Ascending aorta (tissue), 2 donors: ENCODE measurements around the gene ADD3. TPM values are rescaled to one million over a fixed set of nuclear protein-coding genes. Genes with fewer than 3 reads are reported as not detected.
A peak's percentile ranks its signal among the peaks of the same experiment; 100 is the strongest.
"Not testable (repeated sequence)": the region's sequence is repeated elsewhere in the genome, so short reads cannot be mapped to it uniquely, and the experiment has no call there.

Experiments used
- DNase-seq, 2 donors: peaks; one replicate each; pipeline ENCODE4 v3.0.0-alpha.2; 2019; ENCODE audit warnings: low spot score in 2 of 2
- H3K27ac ChIP-seq, 2 donors: fragments of 200-600 bp; sonication (generic); one replicate each; pipeline ENCODE4 v1.5.1; 2016 to 2017; ENCODE audit warnings: mild to moderate bottlenecking in 1 of 2
- H3K27me3 ChIP-seq: fragments of 200-600 bp; sonication (generic); one replicate; pipeline ENCODE4 v1.5.1; 2017
- H3K36me3 ChIP-seq, 2 donors: fragments of 200-600 bp; sonication (generic); one replicate each; pipeline ENCODE4 v1.5.1; 2016
- H3K4me1 ChIP-seq, 2 donors: fragments of 200-600 bp; sonication (generic); one replicate each; pipeline ENCODE4 v1.5.1; 2016 to 2017; ENCODE audit warnings: mild to moderate bottlenecking in 1 of 2
- H3K4me3 ChIP-seq, 2 donors: fragments of 200-600 bp; sonication (generic); one replicate each; pipeline ENCODE4 v1.5.1; 2016 to 2017; ENCODE audit warnings: mild to moderate bottlenecking in 1 of 2
- H3K9me3 ChIP-seq, 2 donors: fragments of 200-600 bp; sonication (generic); one replicate each; pipeline ENCODE4 v1.5.1; 2016
- CTCF ChIP-seq, 3 experiments: fragments of 200-600 bp in 2 of 3; fragments of 450-650 bp in 1 of 3; sonication (generic) in 2 of 3; IDR thresholded peaks; one replicate each; pipeline ENCODE4 v1.5.1; 2016 to 2019; ENCODE audit warnings: antibody characterized with exemption in 3 of 3, mild to moderate bottlenecking in 1 of 3, moderate library complexity in 1 of 3
- intact Hi-C: fragments of 100-400 bp; cut with DNase I; formaldehyde crosslinking; loops from one replicate; pipeline ENCODE4 v1.15.1; 2023
- total RNA-seq: library from RNA; depleted of rRNA; stranded (reverse); fragments of >200 nt; gene quantifications from one replicate; pipeline ENCODE4 v1.1.0, GENCODE V29; 2016

The ADD3 gene
- total RNA-seq, 1 donor from 2014 or later, result 93.0 TPM

DNA sequence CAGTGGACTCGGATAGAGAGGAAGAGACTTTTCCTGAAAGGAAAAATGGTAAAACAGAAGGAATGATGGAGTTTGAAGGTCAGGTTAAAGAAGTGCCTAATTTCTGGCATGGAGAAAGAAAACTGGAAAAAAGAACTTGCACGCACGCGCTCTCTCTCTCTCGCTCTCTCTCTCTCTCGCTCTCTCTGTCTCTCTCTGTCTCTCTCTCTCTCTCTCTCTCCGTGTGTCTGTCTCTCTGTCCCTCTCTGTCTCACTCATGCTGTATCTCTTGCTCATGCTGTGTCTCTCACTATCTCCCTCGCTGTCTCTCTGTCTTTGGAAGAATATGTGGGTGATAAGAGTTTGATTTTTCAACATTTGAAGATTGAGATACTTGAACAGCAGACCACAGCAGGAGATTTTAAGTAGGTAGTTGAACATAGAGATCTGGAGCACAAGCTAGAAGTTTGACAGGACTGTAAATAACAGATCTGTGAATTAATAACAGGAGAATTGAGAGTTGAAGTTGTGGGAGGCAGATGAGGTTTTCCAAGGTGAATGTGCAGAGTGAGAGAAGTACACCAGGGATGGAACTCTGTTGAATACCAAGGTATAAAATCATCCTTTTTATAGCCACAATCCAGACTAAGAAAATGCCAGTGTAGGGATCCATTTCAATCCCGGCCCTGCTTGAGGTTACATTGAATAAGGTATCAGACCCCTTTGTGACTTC is 33.1 kb downstream of the ADD3 start:
- Histone ChIP-seq H3K36me3 (no peaks in the 10 kb centered on the region), H3K27me3 (no peaks in the 10 kb centered on the region), H3K27ac (no peak overlapping the region), H3K4me3 (no peak overlapping the region), H3K9me3 (no peaks in the 10 kb centered on the region), H3K4me1 (peaks cover 0 to 3% of the 10 kb centered on the region in 2 donors)
- DNase-seq, result no peak
- no peak for TF ChIP-seq CTCF (IDR thresholded peaks at IDR 0.05)
- intact Hi-C loops, result no loop called here

GRCh38 chr10:110041479-110041829 is 33.7 kb downstream of the ADD3 start:
- intact Hi-C loops, result no loop called here
- H3K4me3 ChIP-seq, result no peak overlapping the region
- H3K36me3 ChIP-seq, result no peaks in the 10 kb centered on the region
- no peak overlapping the region for H3K27ac ChIP-seq
- peaks cover 0 to 3% of the 10 kb centered on the region in 2 donors for H3K4me1 ChIP-seq
- no peaks in the 10 kb centered on the region for H3K9me3 ChIP-seq
- TF ChIP-seq CTCF (IDR thresholded peaks at IDR 0.05), result no peak
- DNase-seq, result no peak
- no peaks in the 10 kb centered on the region for H3K27me3 ChIP-seq

DNA sequence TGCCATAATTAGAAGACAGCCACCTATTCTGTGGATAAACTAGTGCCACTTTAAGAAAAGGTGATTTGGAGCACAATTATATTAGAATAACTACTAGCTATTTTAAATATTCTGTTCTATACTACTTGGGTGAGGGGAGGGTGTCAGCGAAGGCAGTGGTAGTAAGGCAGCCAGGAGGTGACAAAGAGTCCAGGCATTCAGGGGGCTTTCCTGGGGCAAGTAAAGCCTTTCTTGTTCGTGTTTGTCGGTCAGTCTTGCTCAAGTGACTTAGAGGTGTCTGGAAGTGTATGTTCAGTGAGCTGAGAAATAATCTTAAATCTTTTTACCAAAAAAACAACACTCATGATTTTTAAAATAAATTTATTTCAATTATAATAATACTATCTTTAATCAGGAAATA is 34.4 kb downstream of the ADD3 start:
- Histone ChIP-seq H3K36me3 (no peaks in the 10 kb centered on the region), H3K27ac (peak overlapping the region in 1 of 2 donors; percentile 24), H3K9me3 (no peaks in the 10 kb centered on the region), H3K4me3 (no peak overlapping the region), H3K27me3 (no peaks in the 10 kb centered on the region), H3K4me1 (peaks cover 0 to 3% of the 10 kb centered on the region in 2 donors)
- DNase-seq, result no peak
- intact Hi-C loops, result no loop called here
- no peak for TF ChIP-seq CTCF (IDR thresholded peaks at IDR 0.05)

DNA sequence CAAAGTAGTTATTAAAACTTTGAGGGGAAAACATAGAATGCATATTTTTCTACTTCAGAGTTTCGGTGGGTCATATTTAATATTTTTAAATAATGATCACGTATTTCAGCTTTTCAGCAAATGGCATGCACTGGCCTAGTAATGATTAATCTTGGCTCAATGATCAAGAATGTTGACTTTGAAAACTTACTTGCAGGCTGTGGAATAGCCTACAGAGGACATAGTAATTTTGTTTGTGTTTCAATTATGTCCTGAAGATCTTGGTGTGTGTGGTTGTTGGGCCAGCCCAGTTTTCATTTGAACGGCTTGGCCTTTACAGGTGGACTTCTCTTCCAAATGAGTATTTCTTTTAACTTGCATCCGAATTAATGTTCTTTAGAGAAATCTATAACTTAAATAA is 35.1 kb downstream of the ADD3 start:
- no peaks in the 10 kb centered on the region for H3K27me3 ChIP-seq
- H3K36me3 ChIP-seq, result no peaks in the 10 kb centered on the region
- no peak for TF ChIP-seq CTCF (IDR thresholded peaks at IDR 0.05)
- no peaks in the 10 kb centered on the region for H3K9me3 ChIP-seq
- H3K27ac ChIP-seq, result no peak overlapping the region
- H3K4me1 ChIP-seq, result peaks cover 0 to 3% of the 10 kb centered on the region in 2 donors
- no peak for DNase-seq
- intact Hi-C loops, result no loop called here
- H3K4me3 ChIP-seq, result no peak overlapping the region

GRCh38 chr10:110044681-110045080 is 36.9 kb downstream of the ADD3 start:
- Histone ChIP-seq H3K27me3 (no peaks in the 10 kb centered on the region), H3K4me1 (peaks cover 0 to 3% of the 10 kb centered on the region in 2 donors), H3K4me3 (no peak overlapping the region), H3K36me3 (no peaks in the 10 kb centered on the region), H3K9me3 (no peaks in the 10 kb centered on the region), H3K27ac (no peak overlapping the region)
- no peak for TF ChIP-seq CTCF (IDR thresholded peaks at IDR 0.05)
- no peak for DNase-seq
- intact Hi-C loops, result no loop called here

DNA sequence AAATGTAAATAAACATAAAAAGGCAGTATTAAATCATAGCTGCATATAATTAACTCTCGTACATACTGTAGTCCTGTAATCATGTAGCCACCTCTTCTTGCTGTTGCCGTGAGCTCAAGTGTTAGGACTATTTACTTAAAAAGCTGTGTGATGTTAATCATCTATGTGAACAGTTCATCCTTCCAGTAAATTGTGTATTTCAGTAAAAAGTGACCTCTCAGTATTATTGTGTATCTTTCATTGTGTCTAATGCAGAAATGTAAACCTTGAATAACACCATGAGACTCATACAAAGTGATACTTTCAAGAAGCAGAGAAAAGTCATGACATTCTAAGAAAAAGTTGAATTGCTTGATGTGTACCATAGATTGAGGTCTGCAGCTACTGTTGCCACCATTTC is 38.0 kb downstream of the ADD3 start:
- H3K4me3 ChIP-seq, result no peak overlapping the region
- no peak for TF ChIP-seq CTCF (IDR thresholded peaks at IDR 0.05)
- no peaks in the 10 kb centered on the region for H3K9me3 ChIP-seq
- H3K27ac ChIP-seq, result no peak overlapping the region
- intact Hi-C loops, result no loop called here
- peaks cover 0 to 3% of the 10 kb centered on the region in 2 donors for H3K4me1 ChIP-seq
- H3K36me3 ChIP-seq, result no peaks in the 10 kb centered on the region
- no peaks in the 10 kb centered on the region for H3K27me3 ChIP-seq
- DNase-seq, result no peak

DNA sequence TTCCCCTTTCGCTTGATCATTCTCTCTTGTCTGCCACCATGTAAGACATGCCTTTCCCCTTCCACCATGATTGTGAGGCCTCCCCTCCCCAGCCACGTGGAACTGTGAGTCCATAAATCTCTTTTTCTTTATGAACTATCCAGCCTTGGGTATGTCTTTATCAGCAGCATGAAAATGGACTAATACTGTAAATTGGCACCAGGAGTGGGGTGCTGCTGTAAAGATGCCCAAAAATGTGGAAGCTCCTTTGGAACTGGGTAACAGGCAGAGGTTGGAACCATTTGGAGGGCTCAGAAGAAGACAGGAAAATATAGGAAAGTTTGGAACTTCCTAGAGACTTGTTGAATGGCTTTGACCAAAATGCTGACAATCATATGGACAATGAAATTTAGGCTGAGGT is 40.4 kb downstream of the ADD3 start:
- H3K4me3 ChIP-seq, H3K27me3 ChIP-seq, H3K27ac ChIP-seq, H3K9me3 ChIP-seq, DNase-seq, H3K36me3 ChIP-seq, intact Hi-C loops: not testable (repeated sequence)
- H3K4me1 ChIP-seq, result peaks cover 3 to 13% of the 10 kb centered on the region in 2 donors
